OCI-LY7 (cell line): Measurements from ENCODE around the gene CEACAM18. TPM values are rescaled to one million over a fixed set of nuclear protein-coding genes. Genes with fewer than 3 reads are reported as not detected.

Experiments
- BruUV-seq: library from RNA; stranded (reverse); fragments of 400-500 nt; replicated peaks from 2 replicates; lab custom pipeline; 2021; lab: Mats Ljungman, UMichigan
- CTCF ChIA-PET: fragments of 300-600 bp; sonication (Branson Sonifier 250); formaldehyde crosslinking; loops from one replicate; lab custom pipeline; 2022; ENCODE audit warnings: antibody characterized with exemption; ENCODE audit not compliant: unreplicated experiment; lab: Charles Lee
- POLR2A ChIA-PET: fragments of 300-600 bp; sonication (Branson Sonifier 250); formaldehyde crosslinking; loops from one replicate; lab custom pipeline; 2022; ENCODE audit warnings: antibody characterized with exemption; lab: Charles Lee
- DNase-seq: peaks from one replicate; pipeline ENCODE4 v3.0.0-alpha.2; 2015; ENCODE audit warnings: low spot score
- H2AFZ ChIP-seq: fragments of 200-600 bp; sonication (generic), shearing (Covaris generic); 2 replicates; pipeline ENCODE4 v1.6.1; 2014; ENCODE audit warnings: mild to moderate bottlenecking, antibody characterized with exemption, low read length, moderate library complexity
- H3K27ac ChIP-seq: fragments of 200-600 bp; sonication (generic); 2 replicates; pipeline ENCODE4 v1.5.1; 2014; ENCODE audit warnings: mixed run types, low read depth, mild to moderate bottlenecking, moderate library complexity, low read length, inconsistent platforms; ENCODE audit not compliant: poor library complexity, severe bottlenecking
- H3K36me3 ChIP-seq: fragments of 200-600 bp; sonication (generic); 2 replicates; pipeline ENCODE4 v1.6.1; 2014; ENCODE audit warnings: mild to moderate bottlenecking, antibody characterized with exemption, low read length, moderate library complexity, mixed read lengths; ENCODE audit not compliant: insufficient read depth
- H3K4me1 ChIP-seq: fragments of 200-600 bp; sonication (generic); 2 replicates; pipeline ENCODE4 v1.5.1; 2014; ENCODE audit warnings: mild to moderate bottlenecking, low read length; ENCODE audit not compliant: insufficient read depth, poor library complexity, severe bottlenecking
- H3K4me2 ChIP-seq: fragments of 200-600 bp; sonication (generic); 2 replicates; pipeline ENCODE4 v1.6.1; 2014; ENCODE audit warnings: mild to moderate bottlenecking, low read length
- H3K4me3 ChIP-seq: fragments of 200-600 bp; sonication (generic); 2 replicates; pipeline ENCODE4 v1.5.1; 2014; ENCODE audit warnings: mild to moderate bottlenecking, low read depth, low read length; ENCODE audit not compliant: poor library complexity, severe bottlenecking
- H3K79me2 ChIP-seq: fragments of 200-600 bp; sonication (generic); 2 replicates; pipeline ENCODE4 v1.6.1; 2016; ENCODE audit warnings: low read depth, mild to moderate bottlenecking, low read length, moderate library complexity, mixed read lengths; ENCODE audit not compliant: insufficient read depth
- H3K9me2 ChIP-seq: fragments of 200-600 bp; sonication (generic); 2 replicates; pipeline ENCODE4 v1.6.1; 2016; ENCODE audit warnings: mild to moderate bottlenecking, low read length, mixed read lengths; ENCODE audit not compliant: insufficient read depth
- H3K9me3 ChIP-seq: fragments of 200-600 bp; sonication (generic); 2 replicates; pipeline ENCODE4 v1.6.1; 2014; ENCODE audit warnings: mild to moderate bottlenecking, mixed run types, low read length, mixed read lengths
- H4K20me1 ChIP-seq: fragments of 200-600 bp; sonication (generic); 2 replicates; pipeline ENCODE4 v1.6.1; 2014; ENCODE audit warnings: mild to moderate bottlenecking, antibody characterized with exemption, low read length, moderate library complexity, mixed read lengths; ENCODE audit not compliant: insufficient read depth
- CTCF ChIP-seq: fragments of 200-600 bp; sonication (generic); conservative IDR thresholded peaks from 2 replicates; pipeline ENCODE4 v1.5.1; 2014; ENCODE audit warnings: mild to moderate bottlenecking, antibody characterized with exemption, low read length, moderate library complexity, mixed read lengths
- EZH2phosphoT487 ChIP-seq: fragments of 200-600 bp; sonication (generic); IDR thresholded peaks from 2 replicates; pipeline ENCODE4 v1.6.1; 2018; ENCODE audit warnings: low read depth, borderline replicate concordance, mild to moderate bottlenecking, mixed run types, antibody characterized with exemption, low read length, moderate library complexity, mixed read lengths
- intact Hi-C: fragments of 100-400 bp; cut with micrococcal nuclease; formaldehyde crosslinking; loops from one replicate; pipeline ENCODE4 v1.10.0; 2022; ENCODE audit not compliant: unreplicated experiment
- total RNA-seq, 2 experiments: library from RNA; depleted of rRNA in 1 of 2; stranded (reverse); fragments of >200 nt in 1 of 2; shearing (Covaris generic) in 1 of 2; gene quantifications; 2 replicates each; pipeline ENCODE4 v1.2.3, GENCODE V29; 2014 to 2022

Gene CEACAM18
- total RNA-seq, 2 experiments from 2014 or later: not detected

- Histone ChIP-seq H3K36me3 (no peaks in the 10 kb centered on the region), H3K79me2 (no peaks in the 10 kb centered on the region), H3K9me3 (no peaks in the 10 kb centered on the region), H3K27ac (no peak overlapping the region), H3K4me2 (no peak overlapping the region), H3K4me1 (no peaks in the 10 kb centered on the region), H2AFZ (no peak overlapping the region), H3K4me3 (no peak overlapping the region), H4K20me1 (no peaks in the 10 kb centered on the region), H3K9me2 (no peaks in the 10 kb centered on the region)
- intact Hi-C loops: no loop called here
- no TSS peak for BruUV-seq
- CTCF ChIA-PET: no interaction called here
- POLR2A ChIA-PET: interaction anchor here (1.0 kb wide), 1 partner anchor 188 kb away, joined by 3 read pairs; no protein-coding TSS in a partner anchor
- no peak for DNase-seq
- TF ChIP-seq EZH2phosphoT487: no peak
- no peak for TF ChIP-seq CTCF
Measured at GRCh38 chr19:51469162-51469561, 9.2 kb upstream of the CEACAM18 start.

GRCh38 chr19:51469629-51470028, 8.7 kb upstream of the CEACAM18 start:
- no peaks in the 10 kb centered on the region for H3K36me3 ChIP-seq
- intact Hi-C loops: no loop called here
- TF ChIP-seq CTCF (no peak), EZH2phosphoT487 (no peak)
- DNase-seq: no peak
- no peak overlapping the region for H3K4me3 ChIP-seq
- no peaks in the 10 kb centered on the region for H3K9me2 ChIP-seq
- H2AFZ ChIP-seq: no peak overlapping the region
- no peaks in the 10 kb centered on the region for H3K4me1 ChIP-seq
- H3K27ac ChIP-seq: no peak overlapping the region
- H3K79me2 ChIP-seq: no peaks in the 10 kb centered on the region
- ChIA-PET CTCF (no interaction called here), POLR2A (interaction anchor here (0.7 kb wide), 1 partner anchor 62 kb away, joined by 3 read pairs; no protein-coding TSS in a partner anchor)
- BruUV-seq: no TSS peak
- no peaks in the 10 kb centered on the region for H3K9me3 ChIP-seq
- no peak overlapping the region for H3K4me2 ChIP-seq
- H4K20me1 ChIP-seq: no peaks in the 10 kb centered on the region

DNA sequence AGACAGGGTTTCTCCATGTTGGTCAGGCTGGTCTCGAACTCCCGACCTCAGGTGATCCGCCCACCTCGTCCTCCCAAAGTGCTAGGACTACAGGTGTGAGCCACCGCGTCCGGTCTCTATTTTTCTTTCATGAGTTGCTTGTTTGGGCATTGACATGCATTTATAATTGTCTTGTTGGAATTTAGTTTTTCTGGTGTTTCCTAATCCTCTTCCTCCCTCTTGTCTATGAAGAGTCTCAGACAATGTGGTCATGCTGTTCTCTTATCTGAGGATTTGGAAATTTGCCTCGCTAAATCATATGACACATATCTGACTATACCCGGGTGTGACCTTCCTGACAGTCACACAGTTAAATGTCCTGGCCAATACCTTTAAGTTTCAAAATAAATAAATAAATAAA, 7.4 kb upstream of the CEACAM18 start:
- H3K9me3 ChIP-seq: no peaks in the 10 kb centered on the region
- CTCF ChIA-PET: no interaction called here
- H2AFZ ChIP-seq: no peak overlapping the region
- H4K20me1 ChIP-seq: no peaks in the 10 kb centered on the region
- POLR2A ChIA-PET: no interaction called here
- no peaks in the 10 kb centered on the region for H3K79me2 ChIP-seq
- no peak overlapping the region for H3K4me3 ChIP-seq
- no peak overlapping the region for H3K4me2 ChIP-seq
- no peaks in the 10 kb centered on the region for H3K36me3 ChIP-seq
- TF ChIP-seq CTCF: no peak
- TF ChIP-seq EZH2phosphoT487: no peak
- intact Hi-C loops: no loop called here
- BruUV-seq: no TSS peak
- no peaks in the 10 kb centered on the region for H3K4me1 ChIP-seq
- H3K9me2 ChIP-seq: no peaks in the 10 kb centered on the region
- DNase-seq: no peak
- H3K27ac ChIP-seq: no peak overlapping the region
